PFSK-1 (cell line): ENCODE results near the gene IDI2.

Experiments used
- FOXP2 ChIP-seq: optimal IDR thresholded peaks from 2 replicates; pipeline ENCODE3; 2011; ENCODE audit warnings: borderline replicate concordance, control low read depth, inconsistent platforms; ENCODE audit not compliant: insufficient read depth; ENCODE audit errors: extremely low read length, extremely low read depth
- POLR2AphosphoS5 ChIP-seq: IDR thresholded peaks from 2 replicates; pipeline ENCODE4 v1.6.1; 2012; ENCODE audit warnings: low read depth, mild to moderate bottlenecking, control low read depth, low read length, moderate library complexity
- REST ChIP-seq, 2 experiments: IDR thresholded peaks; 2 replicates each; pipeline versions ENCODE4 v1.6.1 to v1.8.0; 2011 to 2012; ENCODE audit warnings: low read depth in 2 of 2, low read length in 2 of 2, control low read depth in 1 of 2, inconsistent platforms in 1 of 2, mild to moderate bottlenecking in 1 of 2, moderate library complexity in 1 of 2; ENCODE audit not compliant: insufficient read depth in 1 of 2
- SIN3A ChIP-seq: IDR thresholded peaks from 2 replicates; pipeline ENCODE4 v1.6.1; 2012; ENCODE audit warnings: mild to moderate bottlenecking, low read length, moderate library complexity, borderline replicate concordance; ENCODE audit not compliant: insufficient read depth
- TAF1 ChIP-seq: IDR thresholded peaks from 2 replicates; pipeline ENCODE4 v1.6.1; 2012; ENCODE audit warnings: low read length, control low read depth, borderline replicate concordance; ENCODE audit not compliant: insufficient read depth

The IDI2 gene

GRCh38 chr10:1068380-1069361 lies 43.0 kb upstream of the IDI2 start:
- TF ChIP-seq FOXP2, result no peak
- TF ChIP-seq REST (IDR thresholded peaks at IDR 0.05; ENCODE audit: insufficient read depth in 1 of 2, low read depth in 2 of 2, low read length in 2 of 2), result no peak
- no peak for TF ChIP-seq SIN3A
- TF ChIP-seq TAF1, result no peak
- no peak for TF ChIP-seq POLR2AphosphoS5

GRCh38 chr10:1064964-1065247 lies 39.2 kb upstream of the IDI2 start:
- TF ChIP-seq TAF1 (no peak), FOXP2 (no peak), SIN3A (no peak), REST (IDR thresholded peaks at IDR 0.05; ENCODE audit: insufficient read depth in 1 of 2, low read depth in 2 of 2, low read length in 2 of 2) (no peak), POLR2AphosphoS5 (no peak)

GRCh38 chr10:1063232-1063865 lies 37.7 kb upstream of the IDI2 start:
- TF ChIP-seq POLR2AphosphoS5 (no peak), SIN3A (no peak)

GRCh38 chr10:1061930-1062774 lies 36.5 kb upstream of the IDI2 start:
- TF ChIP-seq SIN3A (no peak), FOXP2 (no peak), TAF1 (no peak), REST (IDR thresholded peaks at IDR 0.05; ENCODE audit: insufficient read depth in 1 of 2, low read depth in 2 of 2, low read length in 2 of 2) (no peak)

GRCh38 chr10:1059902-1060301 lies 34.2 kb upstream of the IDI2 start:
- TF ChIP-seq SIN3A, result no peak
- TF ChIP-seq POLR2AphosphoS5, result no peak
- TF ChIP-seq REST (IDR thresholded peaks at IDR 0.05; ENCODE audit: insufficient read depth in 1 of 2, low read depth in 2 of 2, low read length in 2 of 2), result no peak
- no peak for TF ChIP-seq TAF1
- no peak for TF ChIP-seq FOXP2
